A673 (cell line): ENCODE data around the gene CDC37L1.

ENCODE experiments used
- EZH2 ChIP-seq: fragments of 200-600 bp; sonication (generic); IDR thresholded peaks from 2 replicates; pipeline ENCODE4 v1.6.1; 2017; ENCODE audit warnings: borderline replicate concordance, low read depth, mild to moderate bottlenecking, mixed read lengths, antibody characterized with exemption, low read length; ENCODE audit not compliant: poor library complexity, severe bottlenecking
- TF ChIP-seq, protein P1 (sequence below): fragments of 300-800, 200-600 bp; sonication (generic); conservative IDR thresholded peaks from 2 replicates; pipeline ENCODE4 v1.5.1; 2017; ENCODE audit warnings: low read depth, mild to moderate bottlenecking, antibody characterized with exemption, low read length, moderate library complexity, mixed read lengths

DNA sequence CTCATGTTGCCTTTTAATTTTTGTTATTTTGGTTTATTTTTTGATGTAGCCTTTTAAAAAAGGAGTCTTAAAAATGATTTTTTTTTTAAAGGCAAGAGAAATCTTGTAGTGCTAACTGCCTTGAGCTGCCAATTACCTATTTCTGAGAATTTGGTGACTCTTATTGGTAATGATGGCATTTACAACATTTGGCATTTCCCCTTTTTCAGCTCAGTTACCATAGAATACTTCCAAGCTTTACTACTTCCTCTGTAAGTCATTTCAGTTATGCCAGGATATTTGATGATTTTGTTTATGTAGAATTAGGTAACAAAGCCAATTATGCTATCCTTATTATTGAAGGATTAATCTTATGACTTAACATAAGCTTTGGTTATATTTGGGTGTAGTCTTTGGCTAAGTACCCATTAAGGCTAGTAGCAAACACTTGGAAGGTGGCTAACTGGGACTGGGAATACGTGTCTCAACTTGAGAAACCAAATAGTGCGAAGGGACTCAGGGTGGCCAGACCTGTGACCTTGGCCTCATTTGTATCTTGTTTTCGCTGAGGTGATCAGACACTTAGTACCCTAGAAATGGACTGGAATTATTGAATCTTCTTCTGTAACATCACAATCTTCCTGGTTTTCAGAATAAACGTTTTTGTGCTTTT is 27.7 kb downstream of the CDC37L1 start:
- TF ChIP-seq, protein P1, sequence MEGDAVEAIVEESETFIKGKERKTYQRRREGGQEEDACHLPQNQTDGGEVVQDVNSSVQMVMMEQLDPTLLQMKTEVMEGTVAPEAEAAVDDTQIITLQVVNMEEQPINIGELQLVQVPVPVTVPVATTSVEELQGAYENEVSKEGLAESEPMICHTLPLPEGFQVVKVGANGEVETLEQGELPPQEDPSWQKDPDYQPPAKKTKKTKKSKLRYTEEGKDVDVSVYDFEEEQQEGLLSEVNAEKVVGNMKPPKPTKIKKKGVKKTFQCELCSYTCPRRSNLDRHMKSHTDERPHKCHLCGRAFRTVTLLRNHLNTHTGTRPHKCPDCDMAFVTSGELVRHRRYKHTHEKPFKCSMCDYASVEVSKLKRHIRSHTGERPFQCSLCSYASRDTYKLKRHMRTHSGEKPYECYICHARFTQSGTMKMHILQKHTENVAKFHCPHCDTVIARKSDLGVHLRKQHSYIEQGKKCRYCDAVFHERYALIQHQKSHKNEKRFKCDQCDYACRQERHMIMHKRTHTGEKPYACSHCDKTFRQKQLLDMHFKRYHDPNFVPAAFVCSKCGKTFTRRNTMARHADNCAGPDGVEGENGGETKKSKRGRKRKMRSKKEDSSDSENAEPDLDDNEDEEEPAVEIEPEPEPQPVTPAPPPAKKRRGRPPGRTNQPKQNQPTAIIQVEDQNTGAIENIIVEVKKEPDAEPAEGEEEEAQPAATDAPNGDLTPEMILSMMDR, result no peak
- TF ChIP-seq EZH2, result no peak
